Mesothelial cell of epicardium (in vitro differentiated cells): ENCODE measurements around the gene MTA1. TPM values are rescaled to one million over a fixed set of nuclear protein-coding genes. Genes with fewer than 3 reads are reported as not detected.

Experiments used
- DNase-seq, 2 experiments: peaks; one replicate each; pipeline ENCODE4 v3.0.0; 2021; ENCODE audit warnings: low spot score in 2 of 2; ENCODE audit not compliant: unreplicated experiment in 2 of 2
- H3K27ac Mint-ChIP-seq: 2 replicates; pipeline ENCODE4 v1.8.0; 2021; ENCODE audit warnings: mixed read lengths
- H3K27me3 Mint-ChIP-seq: 2 replicates; pipeline ENCODE4 v1.8.0; 2021; ENCODE audit warnings: low read depth, mixed read lengths
- H3K36me3 Mint-ChIP-seq: 2 replicates; pipeline ENCODE4 v1.8.0; 2021; ENCODE audit warnings: mixed read lengths
- H3K4me1 Mint-ChIP-seq: 2 replicates; pipeline ENCODE4 v1.8.0; 2021; ENCODE audit warnings: mixed read lengths
- H3K4me3 Mint-ChIP-seq: 2 replicates; pipeline ENCODE4 v1.8.0; 2021; ENCODE audit warnings: mild to moderate bottlenecking, moderate library complexity, mixed read lengths
- H3K9me3 Mint-ChIP-seq: 2 replicates; pipeline ENCODE4 v1.8.0; 2021; ENCODE audit warnings: mixed read lengths
- total RNA-seq: library from RNA; stranded (reverse); gene quantifications from 3 replicates; pipeline ENCODE4 v1.2.1, GENCODE V29; 2021
- TF ChIP-seq, protein P1 (sequence below): fragments of 200-600 bp; sonication (generic); IDR thresholded peaks from one replicate; pipeline ENCODE4 v1.5.0; 2021; ENCODE audit warnings: antibody characterized with exemption; ENCODE audit not compliant: unreplicated experiment

The MTA1 gene
- total RNA-seq, 1 donor from 2014 or later, result 259 TPM

DNA sequence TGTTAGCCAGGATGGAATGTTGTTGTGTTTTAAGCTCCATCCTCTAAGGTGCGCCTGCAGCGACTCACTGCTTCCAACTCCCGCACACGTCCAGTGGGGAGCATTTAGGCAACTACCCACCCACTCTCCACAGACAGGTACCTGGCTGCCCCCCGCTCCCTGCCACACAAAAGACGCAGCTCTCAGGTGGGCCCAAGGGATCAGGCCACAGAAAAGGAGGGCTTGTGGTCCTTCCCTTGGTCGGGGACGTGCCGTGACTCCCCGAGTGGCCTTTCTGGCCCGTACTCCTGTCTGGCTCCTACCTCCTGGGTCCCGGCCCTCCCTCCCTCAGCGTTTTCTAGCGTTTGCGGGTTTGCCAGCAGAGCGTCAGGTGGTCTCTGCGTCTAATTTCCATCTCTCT, 87.6 kb downstream of the MTA1 start:
- no peak overlapping the region for H3K4me3 Mint-ChIP-seq
- H3K27ac Mint-ChIP-seq, result no peak overlapping the region
- peaks cover 41% of the 10 kb centered on the region for H3K27me3 Mint-ChIP-seq
- H3K9me3 Mint-ChIP-seq, result no peaks in the 10 kb centered on the region
- no peak for DNase-seq
- no peaks in the 10 kb centered on the region for H3K36me3 Mint-ChIP-seq
- no peaks in the 10 kb centered on the region for H3K4me1 Mint-ChIP-seq
- TF ChIP-seq, protein P1, sequence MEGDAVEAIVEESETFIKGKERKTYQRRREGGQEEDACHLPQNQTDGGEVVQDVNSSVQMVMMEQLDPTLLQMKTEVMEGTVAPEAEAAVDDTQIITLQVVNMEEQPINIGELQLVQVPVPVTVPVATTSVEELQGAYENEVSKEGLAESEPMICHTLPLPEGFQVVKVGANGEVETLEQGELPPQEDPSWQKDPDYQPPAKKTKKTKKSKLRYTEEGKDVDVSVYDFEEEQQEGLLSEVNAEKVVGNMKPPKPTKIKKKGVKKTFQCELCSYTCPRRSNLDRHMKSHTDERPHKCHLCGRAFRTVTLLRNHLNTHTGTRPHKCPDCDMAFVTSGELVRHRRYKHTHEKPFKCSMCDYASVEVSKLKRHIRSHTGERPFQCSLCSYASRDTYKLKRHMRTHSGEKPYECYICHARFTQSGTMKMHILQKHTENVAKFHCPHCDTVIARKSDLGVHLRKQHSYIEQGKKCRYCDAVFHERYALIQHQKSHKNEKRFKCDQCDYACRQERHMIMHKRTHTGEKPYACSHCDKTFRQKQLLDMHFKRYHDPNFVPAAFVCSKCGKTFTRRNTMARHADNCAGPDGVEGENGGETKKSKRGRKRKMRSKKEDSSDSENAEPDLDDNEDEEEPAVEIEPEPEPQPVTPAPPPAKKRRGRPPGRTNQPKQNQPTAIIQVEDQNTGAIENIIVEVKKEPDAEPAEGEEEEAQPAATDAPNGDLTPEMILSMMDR, result no peak

DNA sequence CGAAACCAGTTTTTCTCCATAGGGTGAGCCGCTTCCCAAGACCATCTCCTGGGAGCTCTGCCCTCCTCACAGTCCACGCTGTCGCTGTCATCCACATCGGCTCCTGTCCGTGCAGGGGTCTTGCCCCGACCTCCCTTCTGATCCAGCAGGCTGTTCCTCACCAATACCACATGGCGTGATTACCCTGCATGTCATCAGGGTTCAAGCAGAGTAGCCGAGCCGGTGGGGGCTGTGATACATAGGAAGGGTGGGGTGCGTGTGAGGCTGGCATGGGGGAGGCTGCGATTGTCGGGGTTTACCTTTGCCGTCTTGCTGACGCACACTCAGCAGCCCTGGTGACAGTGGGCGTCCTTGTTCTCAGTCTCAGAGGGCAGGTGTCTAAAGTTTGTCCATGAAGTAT, 88.4 kb downstream of the MTA1 start:
- Mint-ChIP-seq H3K27ac (no peak overlapping the region), H3K27me3 (peaks cover 48% of the 10 kb centered on the region)

DNA sequence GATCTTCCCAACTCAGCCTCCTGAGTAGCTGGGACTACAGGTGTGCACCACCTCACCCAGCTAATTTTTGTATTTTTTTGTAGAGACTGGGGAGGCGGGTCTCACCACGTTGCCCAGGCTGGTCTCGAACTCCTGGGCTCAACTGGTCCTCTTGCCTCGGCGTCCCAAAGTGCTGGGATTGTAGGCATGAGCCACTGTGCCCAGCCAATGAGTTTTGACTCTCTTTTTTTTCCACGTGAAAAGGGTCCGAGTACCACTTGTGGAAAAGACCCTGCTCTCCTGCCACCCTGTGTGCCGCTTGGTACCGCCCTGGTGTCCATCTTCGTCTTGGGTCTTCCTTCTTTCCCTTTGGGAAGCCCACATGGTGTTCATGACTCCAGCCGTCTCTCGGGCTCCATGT, 89.0 kb downstream of the MTA1 start:
- Mint-ChIP-seq H3K36me3 (no peaks in the 10 kb centered on the region), H3K4me1 (no peaks in the 10 kb centered on the region), H3K4me3 (no peak overlapping the region), H3K27me3 (peaks cover 51% of the 10 kb centered on the region), H3K27ac (no peak overlapping the region), H3K9me3 (no peaks in the 10 kb centered on the region)
- DNase-seq, result no peak
- TF ChIP-seq, protein P1, result no peak

More for the DNA sequence above, 88.4 kb downstream of the MTA1 start:
- TF ChIP-seq, protein P1, result no peak
- no peaks in the 10 kb centered on the region for H3K9me3 Mint-ChIP-seq
- no peaks in the 10 kb centered on the region for H3K4me1 Mint-ChIP-seq
- H3K4me3 Mint-ChIP-seq, result no peak overlapping the region
- H3K36me3 Mint-ChIP-seq, result no peaks in the 10 kb centered on the region
- no peak for DNase-seq

DNA sequence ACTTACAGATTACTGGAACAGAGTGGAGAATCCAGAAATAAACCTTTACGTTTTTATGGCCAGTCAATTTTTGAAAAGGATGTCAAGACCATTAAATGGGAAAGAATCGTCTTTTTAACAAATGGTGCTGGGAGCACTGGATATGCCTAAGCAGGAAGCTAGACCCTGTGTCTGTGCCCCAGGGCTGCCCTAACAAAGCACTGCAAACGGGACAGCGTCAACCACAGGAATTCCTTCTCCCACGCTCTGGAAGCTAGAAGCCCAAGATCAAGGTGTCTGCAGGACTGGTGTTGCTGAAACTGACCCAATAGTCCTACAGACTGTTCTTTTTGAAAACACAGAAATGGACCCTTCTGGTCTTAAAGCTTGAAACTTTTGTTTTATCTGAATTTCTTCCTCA, 97.5 kb downstream of the MTA1 start:
- H3K4me3 Mint-ChIP-seq, result no peak overlapping the region
- peaks cover 60% of the 10 kb centered on the region for H3K27me3 Mint-ChIP-seq
- no peak for DNase-seq
- TF ChIP-seq, protein P1, result no peak
- no peak overlapping the region for H3K27ac Mint-ChIP-seq
- no peaks in the 10 kb centered on the region for H3K4me1 Mint-ChIP-seq
- no peaks in the 10 kb centered on the region for H3K36me3 Mint-ChIP-seq
- H3K9me3 Mint-ChIP-seq, result peaks cover 10% of the 10 kb centered on the region

DNA sequence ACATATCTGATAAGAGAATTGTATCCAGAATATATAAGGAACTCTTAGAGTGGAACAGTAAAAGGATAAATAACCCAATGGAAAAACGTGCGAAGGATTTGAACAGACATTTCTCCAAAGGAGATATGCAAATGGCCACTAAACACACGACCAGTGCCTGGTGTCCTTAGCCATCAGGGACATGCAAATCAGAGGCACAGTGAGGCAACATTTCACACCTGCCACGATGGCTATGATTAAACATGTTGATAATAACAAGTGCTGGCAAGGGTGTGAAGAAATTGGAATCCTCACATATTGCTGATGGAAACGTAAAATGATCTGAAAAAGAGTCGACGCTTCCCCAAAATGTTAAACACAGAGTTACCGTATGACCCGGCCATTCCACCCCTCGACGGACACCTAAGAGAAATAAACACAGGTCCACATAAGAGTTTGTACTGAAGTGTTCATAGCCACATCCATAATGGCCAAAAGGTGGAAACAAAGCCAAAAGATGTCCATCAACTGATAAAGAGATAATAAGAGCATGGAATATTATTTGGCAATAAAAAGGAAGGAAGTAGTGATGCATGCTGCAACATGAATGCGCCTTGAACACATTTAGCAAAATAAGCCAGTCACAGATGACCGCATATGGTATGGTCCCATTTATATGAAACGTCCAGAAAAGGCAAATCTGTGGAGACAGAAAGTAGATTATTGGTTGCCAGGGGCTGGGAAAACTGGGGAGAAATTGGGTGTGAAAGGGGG, 100.5 kb downstream of the MTA1 start:
- H3K4me1 Mint-ChIP-seq, result no peaks in the 10 kb centered on the region
- H3K4me3 Mint-ChIP-seq, result no peak overlapping the region
- TF ChIP-seq, protein P1, result no peak
- H3K27me3 Mint-ChIP-seq, result peaks cover 62% of the 10 kb centered on the region
- no peak overlapping the region for H3K27ac Mint-ChIP-seq
- no peaks in the 10 kb centered on the region for H3K36me3 Mint-ChIP-seq
- no peak for DNase-seq
- peaks cover 10% of the 10 kb centered on the region for H3K9me3 Mint-ChIP-seq

Other genes with a start within 250 kb of the MTA1 start
- gene NUDT14, start 238.5 kb upstream of the MTA1 start, total RNA-seq, result 68.4 to 75.0 TPM (median 71.3 TPM) in 3 replicates
- gene BTBD6, start 171.3 kb upstream of the MTA1 start, total RNA-seq, result 38.4 to 41.2 TPM (median 39.8 TPM) in 3 replicates
- gene BRF1, start 118.8 kb upstream of the MTA1 start, total RNA-seq, result 72.8 to 78.6 TPM (median 75.0 TPM) in 3 replicates
- 135 to 147 TPM (median 138 TPM) in 3 replicates for gene PACS2, start 105.1 kb upstream of the MTA1 start, total RNA-seq
- gene TEX22, start 21.3 kb upstream of the MTA1 start, total RNA-seq, result 3.5 to 4.8 TPM (median 4.5 TPM) in 3 replicates
- gene CRIP2, start 55.0 kb downstream of the MTA1 start, total RNA-seq, result 19.2 to 20.9 TPM (median 19.4 TPM) in 3 replicates
- 17.1 to 28.2 TPM (median 26.6 TPM) in 3 replicates for gene CRIP1, start 67.1 kb downstream of the MTA1 start, total RNA-seq
- 13.4 to 14.9 TPM (median 13.6 TPM) in 3 replicates for gene TEDC1, start 71.4 kb downstream of the MTA1 start, total RNA-seq
- 4.3 to 6.0 TPM (median 5.6 TPM) in 3 replicates for gene TMEM121, start 106.8 kb downstream of the MTA1 start, total RNA-seq